Activated T-helper 1 cell treated with anti-CD3 and anti-CD28 coated beads, Interleukin-12 subunit alpha, Interleukin-12 subunit beta, Interleukin-2, Interleukin-4 antibody, amounts not matched to agents 30 ng/mL and 10 ng/mL and 1 ng/mL, durations not matched to agents 14 hours and 24 hours and 36 hours (primary cell): ENCODE data around the gene LILRA6. TPM values are rescaled to one million over a fixed set of nuclear protein-coding genes. Genes with fewer than 3 reads are reported as not detected.
"Not testable (repeated sequence)": the region's sequence is repeated elsewhere in the genome, so short reads cannot be mapped to it uniquely, and the experiment has no call there.

ENCODE experiments used
- DNase-seq: peaks from one replicate; pipeline ENCODE4 v3.0.0; 2021; ENCODE audit warnings: low spot score
- H3K27ac Mint-ChIP-seq: one replicate; pipeline ENCODE4 v1.8.0; 2021; ENCODE audit warnings: mild to moderate bottlenecking, mixed read lengths
- H3K27me3 Mint-ChIP-seq: one replicate; pipeline ENCODE4 v1.8.0; 2022; ENCODE audit warnings: mild to moderate bottlenecking, moderate library complexity, mixed read lengths; ENCODE audit not compliant: insufficient read depth
- H3K36me3 Mint-ChIP-seq: one replicate; pipeline ENCODE4 v1.8.0; 2021; ENCODE audit warnings: low read depth, mixed read lengths
- H3K4me1 Mint-ChIP-seq: one replicate; pipeline ENCODE4 v1.8.0; 2021; ENCODE audit warnings: low read depth, mixed read lengths
- H3K4me3 Mint-ChIP-seq: one replicate; pipeline ENCODE4 v1.8.0; 2021; ENCODE audit warnings: mild to moderate bottlenecking, moderate library complexity, mixed read lengths
- H3K9me3 Mint-ChIP-seq: one replicate; pipeline ENCODE4 v1.8.0; 2021; ENCODE audit warnings: mixed read lengths
- intact Hi-C: fragments of 100-400 bp; cut with micrococcal nuclease; formaldehyde crosslinking; loops from one replicate; pipeline ENCODE4 v1.15.1; 2024
- total RNA-seq: library from RNA; stranded (reverse); gene quantifications from 2 replicates; pipeline ENCODE4 v1.2.3, GENCODE V29; 2022

Gene LILRA6
- total RNA-seq, 1 donor from 2014 or later: 0.36 TPM

- H3K4me3 Mint-ChIP-seq, H3K4me1 Mint-ChIP-seq, intact Hi-C loops, H3K27ac Mint-ChIP-seq, DNase-seq, H3K9me3 Mint-ChIP-seq, H3K36me3 Mint-ChIP-seq: not testable (repeated sequence)
- peaks cover 23% of the 10 kb centered on the region for H3K27me3 Mint-ChIP-seq
Measured at GRCh38 chr19:54240372-54241336, 1.9 kb downstream of the LILRA6 start.

- H3K36me3 Mint-ChIP-seq, H3K27ac Mint-ChIP-seq, H3K4me1 Mint-ChIP-seq, DNase-seq, intact Hi-C loops, H3K9me3 Mint-ChIP-seq, H3K4me3 Mint-ChIP-seq: not testable (repeated sequence)
- peaks cover 33% of the 10 kb centered on the region for H3K27me3 Mint-ChIP-seq
Measured at GRCh38 chr19:54239491-54240371, 2.9 kb downstream of the LILRA6 start.

- peaks cover 6% of the 10 kb centered on the region for H3K4me1 Mint-ChIP-seq
- no peaks in the 10 kb centered on the region for H3K36me3 Mint-ChIP-seq
- DNase-seq: no peak
- H3K27ac Mint-ChIP-seq: no peak overlapping the region
- H3K27me3 Mint-ChIP-seq: peaks cover 51% of the 10 kb centered on the region
- no peak overlapping the region for H3K4me3 Mint-ChIP-seq
- intact Hi-C loops: loop anchor here (5.0 kb wide), 1 partner anchor 158 kb away; no protein-coding TSS in a partner anchor
- H3K9me3 Mint-ChIP-seq: no peaks in the 10 kb centered on the region
Measured at GRCh38 chr19:54233941-54234340, 8.6 kb downstream of the LILRA6 start.

- H3K27me3 Mint-ChIP-seq: peaks cover 43% of the 10 kb centered on the region
- intact Hi-C loops: loop anchor here (1.0 to 5.0 kb wide), 6 partner anchors 21 to 161 kb away; partner anchors contain the start of genes CNOT3 and RPS9
- no peaks in the 10 kb centered on the region for H3K36me3 Mint-ChIP-seq
- no peak overlapping the region for H3K27ac Mint-ChIP-seq
- H3K9me3 Mint-ChIP-seq: peaks cover 3% of the 10 kb centered on the region
- no peak overlapping the region for H3K4me3 Mint-ChIP-seq
- H3K4me1 Mint-ChIP-seq: peaks cover 6% of the 10 kb centered on the region
- DNase-seq: peak; percentile 77
Measured at GRCh38 chr19:54231077-54231931, 11.3 kb downstream of the LILRA6 start.

GRCh38 chr19:54230031-54230430 is 12.6 kb downstream of the LILRA6 start:
- Mint-ChIP-seq H3K4me3 (no peak overlapping the region), H3K4me1 (peaks cover 6% of the 10 kb centered on the region), H3K36me3 (no peaks in the 10 kb centered on the region), H3K27ac (no peak overlapping the region), H3K27me3 (peaks cover 31% of the 10 kb centered on the region), H3K9me3 (peaks cover 3% of the 10 kb centered on the region)
- intact Hi-C loops: loop anchor here (2.0 to 5.0 kb wide), 2 partner anchors 19 to 162 kb away; no protein-coding TSS in a partner anchor
- DNase-seq: no peak

GRCh38 chr19:54229146-54229545 is 13.4 kb downstream of the LILRA6 start:
- Mint-ChIP-seq H3K27ac (peak overlapping the region; percentile 3), H3K36me3 (no peaks in the 10 kb centered on the region), H3K4me1 (peaks cover 6% of the 10 kb centered on the region), H3K4me3 (no peak overlapping the region), H3K9me3 (peaks cover 3% of the 10 kb centered on the region), H3K27me3 (peaks cover 23% of the 10 kb centered on the region)
- DNase-seq: no peak
- intact Hi-C loops: no loop called here

- H3K4me1 Mint-ChIP-seq: peaks cover 10% of the 10 kb centered on the region
- H3K27ac Mint-ChIP-seq, intact Hi-C loops, H3K27me3 Mint-ChIP-seq, DNase-seq, H3K4me3 Mint-ChIP-seq, H3K9me3 Mint-ChIP-seq, H3K36me3 Mint-ChIP-seq: not testable (repeated sequence)
Measured at GRCh38 chr19:54224619-54225018, 18.0 kb downstream of the LILRA6 start.

- not testable (repeated sequence) for DNase-seq, H3K27me3 Mint-ChIP-seq, H3K9me3 Mint-ChIP-seq, H3K4me3 Mint-ChIP-seq, H3K36me3 Mint-ChIP-seq, H3K27ac Mint-ChIP-seq
- peaks cover 10% of the 10 kb centered on the region for H3K4me1 Mint-ChIP-seq
- intact Hi-C loops: loop anchor here (2.0 kb wide), 1 partner anchor 21 kb away; no protein-coding TSS in a partner anchor
Measured at GRCh38 chr19:54223937-54224281, 18.7 kb downstream of the LILRA6 start.

- H3K4me3 Mint-ChIP-seq, H3K36me3 Mint-ChIP-seq, H3K9me3 Mint-ChIP-seq, H3K27me3 Mint-ChIP-seq, H3K27ac Mint-ChIP-seq, DNase-seq: not testable (repeated sequence)
- intact Hi-C loops: loop anchor here (2.0 kb wide), 1 partner anchor 21 kb away; no protein-coding TSS in a partner anchor
- peaks cover 10% of the 10 kb centered on the region for H3K4me1 Mint-ChIP-seq
Measured at GRCh38 chr19:54223277-54223936, 19.2 kb downstream of the LILRA6 start.

GRCh38 chr19:54222474-54223276 is 19.9 kb downstream of the LILRA6 start, which contains the start of gene LILRB3:
Gene LILRB3 (minus strand): TSS chr19:54223007. CDS start chr19:54222976, 31 bp downstream.
- not testable (repeated sequence) for H3K36me3 Mint-ChIP-seq, DNase-seq, H3K9me3 Mint-ChIP-seq, H3K27ac Mint-ChIP-seq, H3K27me3 Mint-ChIP-seq
- H3K4me3 Mint-ChIP-seq: peak within 1 kb of the TSS; percentile 36
- intact Hi-C loops: loop anchor here (2.0 kb wide), 1 partner anchor 22 kb away; no protein-coding TSS in a partner anchor
- H3K4me1 Mint-ChIP-seq: peaks cover 10% of the 10 kb centered on the region

GRCh38 chr19:54221947-54222346 is 20.6 kb downstream of the LILRA6 start:
- peaks cover 10% of the 10 kb centered on the region for H3K4me1 Mint-ChIP-seq
- not testable (repeated sequence) for H3K36me3 Mint-ChIP-seq, H3K4me3 Mint-ChIP-seq, H3K27ac Mint-ChIP-seq, H3K9me3 Mint-ChIP-seq, DNase-seq, H3K27me3 Mint-ChIP-seq
- intact Hi-C loops: loop anchor here (2.0 kb wide), 1 partner anchor 23 kb away; no protein-coding TSS in a partner anchor
